ENCODE measurements around the gene C14orf180. TPM values are rescaled to one million over a fixed set of nuclear protein-coding genes. Genes with fewer than 3 reads are reported as not detected.

C14orf180 gene
- total RNA-seq, 1 experiment from 2014 or later, result not detected

DNA sequence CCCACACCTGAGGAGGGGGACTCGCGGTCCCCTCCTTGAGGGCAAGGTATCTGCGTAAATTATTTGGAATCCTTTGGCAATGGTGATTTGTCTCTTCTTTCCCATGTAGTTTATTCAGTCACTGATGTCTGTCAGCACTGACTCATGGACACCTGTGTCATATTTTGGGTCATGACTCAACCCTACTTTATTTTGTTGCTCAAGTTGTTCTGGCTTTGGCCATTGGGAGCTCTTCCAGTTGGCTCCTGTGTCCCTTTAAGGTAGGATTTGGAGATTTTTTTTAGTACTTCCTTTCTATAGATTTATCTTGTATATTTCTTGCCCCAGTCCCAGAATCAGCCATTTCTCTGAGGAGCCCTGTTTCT, 47.4 kb upstream of the C14orf180 start:
- Histone ChIP-seq H3T11ph (ENCODE audit: low read length) (no peak overlapping the region), H3K23me2 (ENCODE audit: insufficient read length, low read depth, low read length, poor library complexity, severe bottlenecking) (no peaks in the 10 kb centered on the region), H2AFZ (ENCODE audit: low read length) (no peak overlapping the region), H3K4me1 (ENCODE audit: insufficient read depth, low read length) (no peaks in the 10 kb centered on the region), H4K8ac (replicated peaks; ENCODE audit: insufficient read length, low read depth, low read length) (no peak overlapping the region), H3K9ac (ENCODE audit: extremely low read depth, insufficient read length, low read length) (no peak overlapping the region), H3K4ac (ENCODE audit: low read depth, low read length) (no peak overlapping the region), H3K27ac (ENCODE audit: insufficient read length, low read depth, low read length) (no peak overlapping the region), H4K20me1 (ENCODE audit: control insufficient read depth, insufficient read depth, insufficient read length) (no peaks in the 10 kb centered on the region), H2BK120ac (ENCODE audit: low read depth, low read length, poor library complexity, severe bottlenecking) (no peak overlapping the region), H4K5ac (ENCODE audit: insufficient read length, low read depth, low read length) (no peak overlapping the region), H3K4me2 (ENCODE audit: insufficient read depth, insufficient read length, low read length) (no peak overlapping the region), H3K23ac (ENCODE audit: insufficient read length, low read depth, low read length) (no peak overlapping the region), H2BK12ac (ENCODE audit: insufficient read length, low read depth, low read length) (no peak overlapping the region), H3K9me3 (ENCODE audit: control insufficient read depth, low read depth, low read length) (peaks cover 9% of the 10 kb centered on the region), H2BK20ac (ENCODE audit: low read depth, low read length, poor library complexity, severe bottlenecking) (no peak overlapping the region), H3K79me2 (ENCODE audit: insufficient read depth, low read length) (no peaks in the 10 kb centered on the region), H2BK5ac (ENCODE audit: insufficient read length, low read length) (no peak overlapping the region), H3K14ac (ENCODE audit: insufficient read depth, low read length) (no peak overlapping the region), H3K79me1 (ENCODE audit: insufficient read depth, low read depth, low read length, poor library complexity, severe bottlenecking) (no peaks in the 10 kb centered on the region), H3K56ac (ENCODE audit: insufficient read length, low read depth, low read length) (no peak overlapping the region), H2AK5ac (ENCODE audit: insufficient read length, low read length) (no peak overlapping the region), H2BK15ac (ENCODE audit: low read depth, low read length) (no peak overlapping the region), H3K27me3 (ENCODE audit: insufficient read depth, low read length) (no peaks in the 10 kb centered on the region), H3K18ac (ENCODE audit: insufficient read length, low read depth, low read length) (no peak overlapping the region), H4K91ac (ENCODE audit: insufficient read length, low read depth, low read length) (no peak overlapping the region)
- Mint-ChIP-seq H3K9me3 (peaks cover 14 to 19% of the 10 kb centered on the region in 2 experiments), H3K4me1 (no peaks in the 10 kb centered on the region), H3K27me3 (ENCODE audit: low read depth) (peaks cover 9% of the 10 kb centered on the region), H3K36me3 (ENCODE audit: insufficient read depth in 1 of 3, low read depth in 3 of 3) (peaks cover 3 to 8% (median 4%) of the 10 kb centered on the region in 3 experiments; a peak in 4 of 7 replicates), H3K4me3 (no peak overlapping the region), H3K27ac (no peak overlapping the region)
- TF ChIP-seq, protein P1, sequence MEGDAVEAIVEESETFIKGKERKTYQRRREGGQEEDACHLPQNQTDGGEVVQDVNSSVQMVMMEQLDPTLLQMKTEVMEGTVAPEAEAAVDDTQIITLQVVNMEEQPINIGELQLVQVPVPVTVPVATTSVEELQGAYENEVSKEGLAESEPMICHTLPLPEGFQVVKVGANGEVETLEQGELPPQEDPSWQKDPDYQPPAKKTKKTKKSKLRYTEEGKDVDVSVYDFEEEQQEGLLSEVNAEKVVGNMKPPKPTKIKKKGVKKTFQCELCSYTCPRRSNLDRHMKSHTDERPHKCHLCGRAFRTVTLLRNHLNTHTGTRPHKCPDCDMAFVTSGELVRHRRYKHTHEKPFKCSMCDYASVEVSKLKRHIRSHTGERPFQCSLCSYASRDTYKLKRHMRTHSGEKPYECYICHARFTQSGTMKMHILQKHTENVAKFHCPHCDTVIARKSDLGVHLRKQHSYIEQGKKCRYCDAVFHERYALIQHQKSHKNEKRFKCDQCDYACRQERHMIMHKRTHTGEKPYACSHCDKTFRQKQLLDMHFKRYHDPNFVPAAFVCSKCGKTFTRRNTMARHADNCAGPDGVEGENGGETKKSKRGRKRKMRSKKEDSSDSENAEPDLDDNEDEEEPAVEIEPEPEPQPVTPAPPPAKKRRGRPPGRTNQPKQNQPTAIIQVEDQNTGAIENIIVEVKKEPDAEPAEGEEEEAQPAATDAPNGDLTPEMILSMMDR (conservative IDR thresholded peaks at IDR 0.05), result no peak
- WGBS (ENCODE audit: extremely low coverage, insufficient read length, low lambda C conversion rate), result no CpG with 5 or more reads among the region's 3 CpGs
- no peak for DNase-seq

Data from H9 (cell line).